WTC11 (cell line): Measurements from ENCODE around the gene SLC17A9.

ENCODE experiments used
- CREM ChIP-seq: sonication (generic); formaldehyde crosslinking; IDR thresholded peaks from 2 replicates; pipeline ENCODE4 v1.8.1; 2022; ENCODE audit warnings: mild to moderate bottlenecking, missing genetic modification reagents, moderate library complexity
- CTCF ChIP-seq: fragments of 200-600 bp; IDR thresholded peaks from 2 replicates; pipeline ENCODE4 v1.8.0; 2022; ENCODE audit warnings: antibody characterized with exemption
- HMGXB4 ChIP-seq: sonication (generic); formaldehyde crosslinking; IDR thresholded peaks from 2 replicates; pipeline ENCODE4 v1.8.1; 2023; ENCODE audit warnings: mild to moderate bottlenecking, moderate library complexity, missing genetic modification reagents
- IRF2 ChIP-seq: sonication (generic); formaldehyde crosslinking; IDR thresholded peaks from 2 replicates; pipeline ENCODE4 v1.8.0; 2022; ENCODE audit warnings: low read depth, missing genetic modification reagents, borderline replicate concordance

- no peak for TF ChIP-seq HMGXB4 (CRISPR knock-in tag)
- TF ChIP-seq CTCF = no peak
- TF ChIP-seq CREM (CRISPR knock-in tag) = no peak
- TF ChIP-seq IRF2 (CRISPR knock-in tag) = no peak
Observed at GRCh38 chr20:62971211-62971949, 18.9 kb downstream of the SLC17A9 start.
